HG02943 (cell line): ENCODE measurements around the gene UGT1A5.
"Not testable (repeated sequence)": the region's sequence is repeated elsewhere in the genome, so short reads cannot be mapped to it uniquely, and the experiment has no call there.

ENCODE experiments used
- ATAC-seq: cut with Tn5 transposase; IDR thresholded peaks from one replicate; pipeline ENCODE4 v1.9.1; 2021; ENCODE audit warnings: mild to moderate bottlenecking, low read depth, moderate library complexity; ENCODE audit not compliant: unreplicated experiment

Gene UGT1A5

DNA sequence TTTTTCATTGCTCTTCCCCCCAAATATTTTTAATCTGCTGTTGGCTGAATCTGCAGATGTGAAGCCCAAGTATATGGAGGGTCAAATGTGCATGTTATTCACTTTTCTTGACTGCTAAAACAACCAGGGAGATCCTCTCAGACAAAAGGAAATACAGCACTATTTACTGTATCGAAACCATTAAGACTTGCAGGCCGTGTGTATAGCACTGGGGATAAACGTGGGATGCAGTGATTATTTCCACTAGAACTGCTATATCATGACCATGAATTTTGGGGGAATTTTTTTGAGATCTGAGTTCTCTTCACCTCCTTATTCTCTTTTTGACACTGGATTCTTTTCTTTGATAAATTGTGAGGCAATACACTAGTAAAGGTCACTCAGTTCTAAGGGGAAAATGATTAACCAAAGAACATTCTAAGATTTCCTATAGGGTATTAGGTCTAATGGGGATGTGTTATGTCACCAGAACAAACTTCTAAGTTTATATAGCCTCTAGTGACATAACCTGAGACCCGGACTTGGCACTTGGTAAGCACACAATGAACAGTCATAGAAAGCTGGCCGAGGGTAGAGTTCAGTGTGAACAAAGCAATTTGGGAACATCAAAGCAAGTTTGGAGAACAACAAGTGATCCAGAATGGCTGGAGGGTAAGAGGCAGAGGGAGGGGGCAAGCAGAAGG lies 32.5 kb downstream of the UGT1A5 start:
- ATAC-seq, result no peak

DNA sequence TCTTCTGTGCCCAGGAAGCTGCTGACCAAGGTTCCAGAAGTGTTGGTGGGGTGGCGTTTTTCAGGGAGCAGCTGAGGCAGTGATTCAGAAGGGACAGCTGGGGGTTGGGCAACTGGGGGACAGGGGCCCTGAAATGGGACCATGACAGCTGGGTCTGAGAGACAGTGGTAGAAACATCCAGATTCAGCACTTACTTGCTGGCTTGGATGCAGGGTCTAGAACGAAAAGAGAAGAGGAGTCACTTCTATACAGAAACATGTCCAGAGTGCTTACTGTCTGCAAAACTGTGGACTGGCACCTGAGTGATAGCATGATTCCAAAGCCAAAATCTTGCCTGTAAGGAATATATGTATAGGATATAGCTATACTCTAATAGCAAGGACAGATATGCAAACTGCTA lies 33.1 kb downstream of the UGT1A5 start:
- not testable (repeated sequence) for ATAC-seq

DNA sequence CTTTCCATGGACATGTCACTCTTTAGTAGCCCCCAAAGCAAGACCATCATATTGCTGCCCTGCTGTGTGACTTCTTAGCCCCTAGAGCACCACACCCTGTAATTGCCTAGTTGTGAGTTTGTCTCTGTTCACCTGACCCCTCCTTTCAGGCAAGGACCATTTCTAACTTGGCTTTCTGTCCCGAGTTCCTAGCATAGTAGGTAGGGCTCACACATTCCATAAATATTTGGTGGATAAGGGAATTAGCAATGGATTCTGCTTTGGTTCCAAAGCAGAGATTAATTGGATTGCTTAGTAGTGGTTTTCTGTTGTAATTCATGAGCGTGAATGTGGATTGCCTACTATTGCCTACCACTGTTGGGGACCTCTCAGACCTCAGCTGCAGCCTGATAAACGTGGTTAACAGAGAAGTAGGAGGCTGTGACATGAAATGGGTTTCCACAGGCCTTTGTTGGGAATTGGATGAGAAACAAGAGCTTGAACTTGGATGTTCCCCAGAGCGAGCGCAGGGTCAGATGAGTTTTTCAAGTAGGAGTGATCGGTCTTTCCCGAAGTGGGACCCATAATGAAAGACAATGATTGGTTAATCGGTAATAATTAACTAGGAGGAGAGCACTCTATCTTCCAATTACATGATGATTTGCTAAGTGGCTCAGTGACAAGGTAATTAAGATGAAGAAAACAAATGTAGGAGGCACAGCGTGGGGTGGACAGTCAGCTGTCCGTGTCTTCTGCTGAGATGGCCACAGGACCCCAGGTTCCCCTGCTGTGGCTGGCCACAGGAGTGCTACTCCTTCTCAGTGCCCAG lies 34.0 kb downstream of the UGT1A5 start:
- ATAC-seq, result no peak

DNA sequence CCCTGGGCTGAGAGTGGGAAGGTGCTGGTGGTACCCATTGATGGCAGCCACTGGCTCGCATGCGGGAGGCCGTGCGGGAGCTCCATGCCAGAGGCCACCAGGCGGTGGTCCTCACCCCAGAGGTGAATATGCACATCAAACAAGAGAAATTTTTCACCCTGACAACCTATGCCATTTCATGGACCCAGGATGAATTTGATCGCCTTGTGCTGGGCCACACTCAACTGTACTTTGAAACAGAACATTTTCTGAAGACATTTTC lies 34.5 kb downstream of the UGT1A5 start:
- no peak for ATAC-seq

DNA sequence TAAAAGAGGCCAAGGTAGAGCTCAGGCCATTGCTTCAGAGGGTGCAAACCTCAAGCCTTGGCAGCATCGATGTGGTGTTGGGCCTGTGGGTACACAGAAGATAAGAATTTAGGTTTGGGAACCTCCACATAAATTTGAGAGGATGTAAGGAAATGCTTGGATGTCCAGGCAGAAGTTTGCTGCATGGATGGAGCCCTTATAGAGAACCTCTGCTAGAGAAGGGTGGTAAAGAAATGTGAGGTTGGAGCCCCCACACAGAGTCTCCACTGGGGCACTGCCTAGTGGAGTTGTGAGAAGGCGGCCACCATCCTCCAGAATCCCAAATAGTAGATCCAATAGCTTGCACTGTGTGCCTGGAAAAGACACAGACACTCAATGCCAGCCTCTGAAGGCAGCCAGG lies 38.0 kb downstream of the UGT1A5 start:
- not testable (repeated sequence) for ATAC-seq

DNA sequence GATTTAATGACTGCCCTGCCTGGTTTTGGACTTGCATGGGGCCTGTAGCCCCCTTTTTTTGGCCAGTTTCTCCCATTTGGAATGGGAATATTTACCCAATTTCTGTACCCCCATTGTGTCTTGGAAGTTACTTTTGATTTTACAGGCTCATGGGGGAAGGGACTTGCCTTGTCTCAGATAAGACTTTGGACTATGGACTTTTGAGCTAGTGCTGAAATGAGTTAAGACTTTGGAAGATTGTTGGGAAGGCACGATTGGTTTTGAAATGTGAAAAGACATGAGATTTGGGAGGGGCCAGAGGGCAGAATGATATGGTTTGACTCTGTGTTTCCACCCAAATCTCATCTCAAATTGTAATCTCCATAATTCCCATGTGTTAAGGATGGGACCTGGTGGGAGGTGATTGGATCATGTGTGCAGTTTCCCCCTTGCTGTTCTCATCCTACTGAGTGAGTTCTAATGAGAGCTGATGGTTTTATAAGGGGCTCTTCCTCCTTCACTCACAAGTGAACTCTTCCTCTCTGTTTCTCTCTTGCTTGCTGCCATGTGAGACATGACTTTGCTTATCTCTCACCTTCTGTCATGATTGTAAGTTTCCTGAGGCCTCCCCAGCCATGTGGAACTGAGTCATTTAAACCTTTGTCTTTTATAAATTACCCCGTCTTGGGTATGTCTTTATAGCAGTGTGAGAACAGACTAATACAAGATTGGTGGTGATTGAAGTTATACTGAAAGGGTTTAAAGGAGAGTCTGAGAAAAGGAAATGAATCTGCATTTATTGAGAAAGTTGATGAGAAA lies 38.7 kb downstream of the UGT1A5 start:
- ATAC-seq, result not testable (repeated sequence)

DNA sequence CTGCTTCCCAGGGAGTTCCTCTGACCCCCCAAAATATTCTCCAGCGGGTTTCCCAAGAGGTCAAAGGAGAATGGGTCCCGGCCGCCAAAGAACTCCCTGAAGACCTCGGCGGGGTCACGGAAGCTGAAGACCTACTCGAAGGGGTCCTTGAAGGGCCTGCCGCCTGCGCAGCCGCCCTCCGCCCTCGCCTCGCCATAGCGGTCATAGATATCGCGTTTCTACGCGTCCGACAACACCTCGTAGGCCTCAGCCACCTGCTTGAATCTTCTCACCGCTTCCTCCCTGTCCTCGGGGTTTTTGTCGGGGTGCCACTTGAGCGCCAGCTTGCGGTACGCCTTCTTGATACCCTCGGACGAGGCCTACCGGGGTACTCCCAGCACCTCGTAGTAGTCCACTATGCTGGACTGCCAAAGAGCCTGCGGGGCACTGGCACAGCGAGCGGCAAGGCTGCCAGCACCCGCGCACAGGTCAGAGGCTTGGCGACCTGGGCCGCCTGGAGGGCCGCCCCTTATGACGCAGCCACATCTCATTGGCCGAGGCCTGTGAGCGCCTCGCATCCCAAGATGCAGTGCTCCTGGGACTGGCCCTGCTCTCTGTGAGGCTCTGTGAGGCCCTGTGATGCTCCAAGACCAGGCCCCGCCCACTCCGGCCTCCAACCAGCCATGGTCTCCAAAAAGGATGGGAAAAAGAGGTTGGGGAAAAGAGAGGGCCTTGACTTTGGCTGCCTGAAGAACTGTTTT lies 42.3 kb downstream of the UGT1A5 start:
- ATAC-seq, result no peak

DNA sequence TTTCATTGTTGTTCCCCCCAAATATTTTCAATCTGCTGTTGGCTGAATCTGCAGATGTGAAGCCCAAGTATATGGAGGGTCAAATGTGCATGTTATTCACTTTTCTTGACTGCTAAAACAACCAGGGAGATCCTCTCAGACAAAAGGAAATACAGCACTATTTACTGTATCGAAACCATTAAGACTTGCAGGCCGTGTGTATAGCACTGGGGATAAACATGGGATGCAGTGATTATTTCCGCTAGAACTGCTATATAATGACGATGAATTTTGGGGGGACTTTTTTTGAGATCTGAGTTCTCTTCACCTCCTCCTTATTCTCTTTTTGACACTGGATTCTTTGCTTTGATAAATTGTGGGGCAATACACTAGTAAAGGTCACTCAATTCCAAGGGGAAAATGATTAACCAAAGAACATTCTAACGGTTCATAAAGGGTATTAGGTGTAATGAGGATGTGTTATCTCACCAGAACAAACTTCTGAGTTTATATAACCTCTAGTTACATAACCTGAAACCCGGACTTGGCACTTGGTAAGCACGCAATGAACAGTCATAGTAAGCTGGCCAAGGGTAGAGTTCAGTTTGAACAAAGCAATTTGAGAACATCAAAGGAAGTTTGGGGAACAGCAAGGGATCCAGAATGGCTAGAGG lies 43.8 kb downstream of the UGT1A5 start:
- ATAC-seq, result no peak

DNA sequence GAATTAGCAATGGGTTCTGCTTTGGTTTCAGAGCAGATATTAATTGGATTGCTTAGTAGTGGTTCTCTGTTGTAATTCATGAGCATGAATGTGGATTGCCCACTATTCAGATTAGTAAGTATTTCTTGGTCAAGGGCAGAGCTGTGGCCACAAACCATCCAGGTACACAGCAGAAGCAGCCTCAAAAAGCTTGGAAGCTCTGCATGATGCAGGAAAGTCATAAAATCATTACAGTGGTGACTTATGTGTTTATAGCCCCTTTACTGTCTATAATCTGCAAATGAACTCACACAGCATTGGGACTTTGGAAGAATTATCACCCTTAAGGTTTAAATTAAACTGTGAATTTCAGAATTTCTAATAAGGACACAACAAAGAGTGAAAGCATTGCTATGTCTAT lies 45.4 kb downstream of the UGT1A5 start:
- ATAC-seq, result no peak

DNA sequence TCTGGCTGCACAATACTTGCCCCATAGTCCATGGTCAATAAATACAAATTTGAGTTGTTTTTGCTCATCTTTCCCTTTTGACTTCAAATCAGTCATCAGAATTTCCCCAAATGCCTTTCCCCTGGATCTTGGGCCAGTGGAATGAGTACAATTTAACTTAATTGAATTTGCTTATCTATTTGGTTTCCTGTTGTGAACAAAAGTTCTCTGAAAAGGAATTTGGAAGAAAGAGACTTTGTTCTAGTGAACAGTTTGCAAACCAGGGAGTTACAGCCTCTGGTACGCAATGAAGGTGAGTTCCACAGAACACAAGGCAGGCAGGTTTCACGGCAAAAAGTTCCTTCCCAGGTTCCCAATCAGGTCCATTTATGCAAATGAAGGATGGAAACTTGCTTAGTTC lies 46.1 kb downstream of the UGT1A5 start:
- ATAC-seq, result no peak

DNA sequence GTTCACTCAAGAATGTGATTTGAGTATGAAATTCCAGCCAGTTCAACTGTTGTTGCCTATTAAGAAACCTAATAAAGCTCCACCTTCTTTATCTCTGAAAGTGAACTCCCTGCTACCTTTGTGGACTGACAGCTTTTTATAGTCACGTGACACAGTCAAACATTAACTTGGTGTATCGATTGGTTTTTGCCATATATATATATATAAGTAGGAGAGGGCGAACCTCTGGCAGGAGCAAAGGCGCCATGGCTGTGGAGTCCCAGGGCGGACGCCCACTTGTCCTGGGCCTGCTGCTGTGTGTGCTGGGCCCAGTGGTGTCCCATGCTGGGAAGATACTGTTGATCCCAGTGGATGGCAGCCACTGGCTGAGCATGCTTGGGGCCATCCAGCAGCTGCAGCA lies 47.3 kb downstream of the UGT1A5 start, which contains the start of gene UGT1A1:
UGT1A1 (plus strand) TSS at position 228 of the 400 bp plus-strand sequence; CDS start at position 246, 18 bp downstream.
- ATAC-seq, result no peak

DNA sequence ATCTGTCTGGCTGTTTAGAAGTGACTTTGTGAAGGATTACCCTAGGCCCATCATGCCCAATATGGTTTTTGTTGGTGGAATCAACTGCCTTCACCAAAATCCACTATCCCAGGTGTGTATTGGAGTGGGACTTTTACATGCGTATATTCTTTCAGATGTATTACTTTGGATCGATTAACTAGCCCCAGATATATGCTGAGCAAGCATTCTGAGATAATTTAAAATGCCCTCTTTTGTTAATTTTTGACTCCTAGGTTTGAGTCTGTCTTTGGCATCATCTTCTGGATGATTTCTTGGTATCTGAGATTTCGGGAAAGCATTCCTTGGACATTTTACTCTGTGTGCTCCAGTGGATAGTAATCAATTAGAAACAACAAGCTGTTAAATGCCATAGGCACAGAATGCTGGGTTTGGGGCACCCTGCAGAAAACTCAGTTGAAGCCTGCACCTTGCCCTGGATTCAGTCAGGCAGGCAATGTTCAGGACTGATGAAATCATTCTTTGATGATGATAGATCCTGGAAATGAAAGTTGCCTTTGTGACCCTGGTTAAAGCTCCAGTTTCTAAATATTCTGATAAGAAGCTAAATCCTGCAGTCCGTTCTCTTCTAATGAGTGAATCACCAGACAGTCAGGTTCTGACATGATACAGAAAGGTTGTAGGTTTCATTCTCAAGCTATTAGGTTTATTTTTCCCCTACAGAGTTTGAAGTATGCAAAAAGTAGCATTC lies 48.5 kb downstream of the UGT1A5 start:
- ATAC-seq, result no peak

DNA sequence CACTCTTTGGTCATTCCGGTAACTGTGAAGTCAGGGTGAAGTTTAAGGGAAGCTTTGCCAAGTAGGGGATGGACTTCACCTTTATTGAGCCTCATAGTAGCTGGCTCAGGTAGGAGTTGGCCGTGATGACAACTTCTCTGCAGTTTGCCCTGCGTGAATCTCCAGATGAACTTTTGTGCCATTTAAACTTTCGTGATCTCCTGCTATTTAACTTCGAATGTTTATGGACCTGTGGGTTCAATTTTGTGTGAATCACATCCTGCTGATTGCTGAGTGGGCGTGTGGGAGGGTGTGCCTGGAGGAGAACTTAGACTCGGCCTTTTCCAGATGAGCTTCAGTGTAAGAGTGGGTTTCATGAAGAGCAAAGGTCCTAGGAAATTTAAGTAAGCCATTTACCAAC lies 51.6 kb downstream of the UGT1A5 start:
- no peak for ATAC-seq

DNA sequence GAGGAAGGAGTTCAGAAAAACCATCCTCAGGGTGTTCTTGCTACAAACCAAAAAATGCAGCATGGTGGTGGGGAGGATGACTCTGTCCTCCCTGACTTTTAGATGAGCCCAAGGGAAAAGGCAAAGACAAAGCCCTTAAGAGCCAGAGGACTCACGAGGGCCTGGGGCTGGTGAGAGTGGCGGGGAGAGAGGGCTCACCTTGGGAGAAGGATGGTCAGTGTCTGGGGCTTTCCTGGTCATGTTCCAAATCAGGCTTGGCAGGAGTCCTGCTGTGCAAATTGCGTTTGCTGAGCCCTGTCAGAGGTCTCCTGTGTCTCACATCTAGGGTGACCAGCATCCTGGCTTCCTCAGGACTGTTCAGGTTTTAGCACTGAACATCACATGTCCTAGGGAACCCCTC lies 52.1 kb downstream of the UGT1A5 start:
- no peak for ATAC-seq

DNA sequence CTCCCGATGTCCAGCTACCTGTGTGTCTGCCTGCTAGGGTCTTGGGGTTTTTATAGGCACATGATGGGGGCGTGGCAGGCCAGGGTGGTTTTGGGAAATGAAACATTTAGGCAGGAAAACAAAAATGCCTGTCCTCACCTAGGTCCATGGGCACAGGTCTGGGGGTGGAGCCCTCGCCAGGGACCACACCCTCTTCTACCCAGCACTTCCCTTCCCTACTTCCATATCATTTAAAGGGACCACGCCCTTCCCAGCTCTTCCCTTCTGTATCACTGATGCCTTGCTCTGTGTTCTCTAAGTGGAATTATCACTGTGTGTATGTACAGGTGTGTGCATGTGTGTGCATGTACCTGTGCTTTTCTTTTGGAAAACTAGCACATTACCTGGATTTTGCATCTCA lies 53.7 kb downstream of the UGT1A5 start:
- no peak for ATAC-seq

DNA sequence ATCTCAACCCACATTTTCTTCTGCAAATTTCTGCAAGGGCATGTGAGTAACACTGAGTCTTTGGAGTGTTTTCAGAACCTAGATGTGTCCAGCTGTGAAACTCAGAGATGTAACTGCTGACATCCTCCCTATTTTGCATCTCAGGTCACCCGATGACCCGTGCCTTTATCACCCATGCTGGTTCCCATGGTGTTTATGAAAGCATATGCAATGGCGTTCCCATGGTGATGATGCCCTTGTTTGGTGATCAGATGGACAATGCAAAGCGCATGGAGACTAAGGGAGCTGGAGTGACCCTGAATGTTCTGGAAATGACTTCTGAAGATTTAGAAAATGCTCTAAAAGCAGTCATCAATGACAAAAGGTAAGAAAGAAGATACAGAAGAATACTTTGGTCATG lies 55.4 kb downstream of the UGT1A5 start:
- ATAC-seq, result no peak

DNA sequence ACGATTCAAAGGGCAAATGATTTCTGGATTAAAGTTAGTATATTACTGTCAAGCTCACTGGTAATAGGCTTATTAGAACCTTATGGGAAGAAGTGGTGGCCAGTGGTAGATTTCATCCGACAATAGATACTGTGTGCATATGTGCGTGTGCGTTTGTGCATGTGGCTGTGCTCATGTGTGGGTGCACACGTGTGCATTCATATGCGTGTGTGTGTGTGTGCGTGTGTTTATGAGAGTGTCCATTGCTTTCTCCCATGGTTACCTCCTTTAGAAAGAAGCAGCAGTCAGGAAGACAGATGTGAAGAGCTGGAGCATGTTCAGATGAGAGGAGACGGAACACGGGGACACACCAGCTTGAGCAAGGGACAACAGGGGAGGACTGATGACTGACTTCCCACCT lies 56.6 kb downstream of the UGT1A5 start:
- no peak for ATAC-seq

DNA sequence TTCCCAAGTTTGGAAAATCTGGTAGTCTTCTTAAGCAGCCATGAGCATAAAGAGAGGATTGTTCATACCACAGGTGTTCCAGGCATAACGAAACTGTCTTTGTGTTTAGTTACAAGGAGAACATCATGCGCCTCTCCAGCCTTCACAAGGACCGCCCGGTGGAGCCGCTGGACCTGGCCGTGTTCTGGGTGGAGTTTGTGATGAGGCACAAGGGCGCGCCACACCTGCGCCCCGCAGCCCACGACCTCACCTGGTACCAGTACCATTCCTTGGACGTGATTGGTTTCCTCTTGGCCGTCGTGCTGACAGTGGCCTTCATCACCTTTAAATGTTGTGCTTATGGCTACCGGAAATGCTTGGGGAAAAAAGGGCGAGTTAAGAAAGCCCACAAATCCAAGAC lies 59.4 kb downstream of the UGT1A5 start:
- no peak for ATAC-seq

DNA sequence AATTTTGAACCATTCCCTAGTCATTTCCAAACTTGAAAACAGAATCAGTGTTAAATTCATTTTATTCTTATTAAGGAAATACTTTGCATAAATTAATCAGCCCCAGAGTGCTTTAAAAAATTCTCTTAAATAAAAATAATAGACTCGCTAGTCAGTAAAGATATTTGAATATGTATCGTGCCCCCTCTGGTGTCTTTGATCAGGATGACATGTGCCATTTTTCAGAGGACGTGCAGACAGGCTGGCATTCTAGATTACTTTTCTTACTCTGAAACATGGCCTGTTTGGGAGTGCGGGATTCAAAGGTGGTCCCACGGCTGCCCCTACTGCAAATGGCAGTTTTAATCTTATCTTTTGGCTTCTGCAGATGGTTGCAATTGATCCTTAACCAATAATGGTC lies 59.9 kb downstream of the UGT1A5 start:
- no peak for ATAC-seq

DNA sequence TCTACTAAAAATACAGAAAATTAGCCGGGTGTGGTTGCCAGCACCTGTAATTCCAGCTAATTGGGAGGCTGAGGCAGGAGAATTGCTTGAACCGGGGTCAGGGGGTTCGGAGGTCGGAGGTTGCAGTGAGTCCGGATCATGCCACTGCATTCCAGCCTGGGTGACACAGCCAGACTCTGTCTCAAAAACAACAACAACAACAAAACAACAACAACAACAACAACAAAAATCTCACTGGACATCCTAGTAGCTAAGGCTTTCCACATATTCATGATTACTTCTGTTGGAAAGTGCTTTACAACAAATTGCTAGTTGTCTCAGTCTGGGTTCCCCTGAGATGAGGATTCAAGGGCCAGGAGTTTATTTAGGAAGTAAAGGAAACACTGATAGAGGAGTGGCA lies 61.1 kb downstream of the UGT1A5 start:
- ATAC-seq, result no peak
